H1 (cell line): ENCODE measurements around the gene SCUBE2. TPM values are rescaled to one million over a fixed set of nuclear protein-coding genes. Genes with fewer than 3 reads are reported as not detected.

Experiments
- ASH2L ChIP-seq: fragments of 200-600, 300-600 bp; sonication (generic); IDR thresholded peaks from one replicate; pipeline ENCODE4 v1.7.1; 2017; ENCODE audit warnings: low read length
- CEBPB ChIP-seq: IDR thresholded peaks from 2 replicates; pipeline ENCODE4 v1.6.1; 2012; ENCODE audit warnings: low read depth, low read length
- PHF8 ChIP-seq: fragments of 200-600 bp; sonication (generic); conservative IDR thresholded peaks from 2 replicates; pipeline ENCODE4 v1.7.1; 2012; ENCODE audit warnings: low read depth, mild to moderate bottlenecking, inconsistent platforms, low read length, moderate library complexity
- RAD21 ChIP-seq, 2 experiments: IDR thresholded peaks in 1 of 2; conservative IDR thresholded peaks in 1 of 2; 2 replicates each; pipeline ENCODE4 v1.6.1; 2011; ENCODE audit warnings: low read depth in 2 of 2, low read length in 2 of 2, improper control_type of control experiment in 1 of 2, inconsistent platforms in 1 of 2, mild to moderate bottlenecking in 1 of 2, moderate library complexity in 1 of 2
- RBBP5 ChIP-seq: IDR thresholded peaks from 2 replicates; pipeline ENCODE4 v1.7.1; 2012; ENCODE audit warnings: low read depth, mild to moderate bottlenecking, inconsistent platforms, low read length, moderate library complexity, borderline replicate concordance
- SP4 ChIP-seq: IDR thresholded peaks from 2 replicates; pipeline ENCODE4 v1.6.1; 2012; ENCODE audit warnings: low read length, inconsistent platforms
- TBP ChIP-seq: IDR thresholded peaks from 2 replicates; pipeline ENCODE4 v1.6.1; 2011; ENCODE audit warnings: low read depth, low read length, improper control_type of control experiment
- YY1 ChIP-seq: IDR thresholded peaks from 2 replicates; pipeline ENCODE4 v1.6.1; 2011; ENCODE audit warnings: low read depth, mild to moderate bottlenecking, low read length
- polyA plus RNA-seq, 7 experiments: library from polyadenylated mRNA; depleted of rRNA in 3 of 7; stranded (reverse) in 5 of 7; unstranded in 2 of 7; fragments of >200 nt in 5 of 7; fragments of 200-250 nt in 2 of 7; gene quantifications; 1 replicate in 5 of 7; 2 replicates in 1 of 7; 4 replicates in 1 of 7; pipeline versions ENCODE4 v1.2.1 to v1.2.3, GENCODE V29; 2011 to 2013; ENCODE audit warnings: missing spikeins in 2 of 7, mixed read lengths in 2 of 7
- total RNA-seq: library from RNA; stranded (reverse); fragmentation: NEBNext Ultra II Directional; extraction: Animal tissue kit (Norgen Biotek cat#: 25700); gene quantifications from 2 replicates; pipeline ENCODE4 v1.2.1, GENCODE V29; 2021
- TF ChIP-seq, protein P1 (sequence below): fragments of 300-600 bp; sonication (generic); IDR thresholded peaks from 2 replicates; pipeline ENCODE4 v1.7.1; 2012; ENCODE audit warnings: low read length, moderate library complexity, mild to moderate bottlenecking, inconsistent platforms; ENCODE audit not compliant: insufficient replicate concordance
- TF ChIP-seq, protein P2 (sequence below): IDR thresholded peaks from 2 replicates; pipeline ENCODE4 v1.6.1; 2011; ENCODE audit warnings: low read depth, mild to moderate bottlenecking, low read length; ENCODE audit not compliant: insufficient read depth
- TF ChIP-seq, protein P3 (sequence below): IDR thresholded peaks from 2 replicates; pipeline ENCODE4 v1.6.1; 2012; ENCODE audit warnings: inconsistent platforms

The SCUBE2 gene
- total and polyA plus RNA-seq, 2 of the 8 experiments (the other 6 are each of a cell fraction or from before 2014, with no cell fraction given): 0.29 to 1.2 TPM

DNA sequence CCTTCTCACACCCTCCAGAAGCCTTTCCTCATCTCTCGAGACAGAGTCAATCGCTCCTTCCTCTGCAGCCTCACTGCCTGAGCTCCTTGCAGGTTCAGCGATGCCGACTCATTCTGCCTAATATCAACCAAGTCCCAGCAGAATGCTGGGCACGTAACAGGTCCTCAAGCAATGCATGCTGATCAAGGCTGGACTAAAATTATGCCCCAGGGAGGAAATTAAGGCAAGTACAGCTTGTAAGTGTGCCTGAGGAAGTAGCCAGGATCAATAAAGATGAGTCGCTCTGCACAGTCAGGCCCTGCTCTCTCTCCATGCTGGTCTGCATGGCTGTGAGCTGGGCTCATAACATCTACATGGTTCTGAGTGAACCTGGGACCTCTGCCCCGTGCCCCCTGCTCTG is 62.0 kb downstream of the SCUBE2 start (continued):
- TF ChIP-seq, protein P1, sequence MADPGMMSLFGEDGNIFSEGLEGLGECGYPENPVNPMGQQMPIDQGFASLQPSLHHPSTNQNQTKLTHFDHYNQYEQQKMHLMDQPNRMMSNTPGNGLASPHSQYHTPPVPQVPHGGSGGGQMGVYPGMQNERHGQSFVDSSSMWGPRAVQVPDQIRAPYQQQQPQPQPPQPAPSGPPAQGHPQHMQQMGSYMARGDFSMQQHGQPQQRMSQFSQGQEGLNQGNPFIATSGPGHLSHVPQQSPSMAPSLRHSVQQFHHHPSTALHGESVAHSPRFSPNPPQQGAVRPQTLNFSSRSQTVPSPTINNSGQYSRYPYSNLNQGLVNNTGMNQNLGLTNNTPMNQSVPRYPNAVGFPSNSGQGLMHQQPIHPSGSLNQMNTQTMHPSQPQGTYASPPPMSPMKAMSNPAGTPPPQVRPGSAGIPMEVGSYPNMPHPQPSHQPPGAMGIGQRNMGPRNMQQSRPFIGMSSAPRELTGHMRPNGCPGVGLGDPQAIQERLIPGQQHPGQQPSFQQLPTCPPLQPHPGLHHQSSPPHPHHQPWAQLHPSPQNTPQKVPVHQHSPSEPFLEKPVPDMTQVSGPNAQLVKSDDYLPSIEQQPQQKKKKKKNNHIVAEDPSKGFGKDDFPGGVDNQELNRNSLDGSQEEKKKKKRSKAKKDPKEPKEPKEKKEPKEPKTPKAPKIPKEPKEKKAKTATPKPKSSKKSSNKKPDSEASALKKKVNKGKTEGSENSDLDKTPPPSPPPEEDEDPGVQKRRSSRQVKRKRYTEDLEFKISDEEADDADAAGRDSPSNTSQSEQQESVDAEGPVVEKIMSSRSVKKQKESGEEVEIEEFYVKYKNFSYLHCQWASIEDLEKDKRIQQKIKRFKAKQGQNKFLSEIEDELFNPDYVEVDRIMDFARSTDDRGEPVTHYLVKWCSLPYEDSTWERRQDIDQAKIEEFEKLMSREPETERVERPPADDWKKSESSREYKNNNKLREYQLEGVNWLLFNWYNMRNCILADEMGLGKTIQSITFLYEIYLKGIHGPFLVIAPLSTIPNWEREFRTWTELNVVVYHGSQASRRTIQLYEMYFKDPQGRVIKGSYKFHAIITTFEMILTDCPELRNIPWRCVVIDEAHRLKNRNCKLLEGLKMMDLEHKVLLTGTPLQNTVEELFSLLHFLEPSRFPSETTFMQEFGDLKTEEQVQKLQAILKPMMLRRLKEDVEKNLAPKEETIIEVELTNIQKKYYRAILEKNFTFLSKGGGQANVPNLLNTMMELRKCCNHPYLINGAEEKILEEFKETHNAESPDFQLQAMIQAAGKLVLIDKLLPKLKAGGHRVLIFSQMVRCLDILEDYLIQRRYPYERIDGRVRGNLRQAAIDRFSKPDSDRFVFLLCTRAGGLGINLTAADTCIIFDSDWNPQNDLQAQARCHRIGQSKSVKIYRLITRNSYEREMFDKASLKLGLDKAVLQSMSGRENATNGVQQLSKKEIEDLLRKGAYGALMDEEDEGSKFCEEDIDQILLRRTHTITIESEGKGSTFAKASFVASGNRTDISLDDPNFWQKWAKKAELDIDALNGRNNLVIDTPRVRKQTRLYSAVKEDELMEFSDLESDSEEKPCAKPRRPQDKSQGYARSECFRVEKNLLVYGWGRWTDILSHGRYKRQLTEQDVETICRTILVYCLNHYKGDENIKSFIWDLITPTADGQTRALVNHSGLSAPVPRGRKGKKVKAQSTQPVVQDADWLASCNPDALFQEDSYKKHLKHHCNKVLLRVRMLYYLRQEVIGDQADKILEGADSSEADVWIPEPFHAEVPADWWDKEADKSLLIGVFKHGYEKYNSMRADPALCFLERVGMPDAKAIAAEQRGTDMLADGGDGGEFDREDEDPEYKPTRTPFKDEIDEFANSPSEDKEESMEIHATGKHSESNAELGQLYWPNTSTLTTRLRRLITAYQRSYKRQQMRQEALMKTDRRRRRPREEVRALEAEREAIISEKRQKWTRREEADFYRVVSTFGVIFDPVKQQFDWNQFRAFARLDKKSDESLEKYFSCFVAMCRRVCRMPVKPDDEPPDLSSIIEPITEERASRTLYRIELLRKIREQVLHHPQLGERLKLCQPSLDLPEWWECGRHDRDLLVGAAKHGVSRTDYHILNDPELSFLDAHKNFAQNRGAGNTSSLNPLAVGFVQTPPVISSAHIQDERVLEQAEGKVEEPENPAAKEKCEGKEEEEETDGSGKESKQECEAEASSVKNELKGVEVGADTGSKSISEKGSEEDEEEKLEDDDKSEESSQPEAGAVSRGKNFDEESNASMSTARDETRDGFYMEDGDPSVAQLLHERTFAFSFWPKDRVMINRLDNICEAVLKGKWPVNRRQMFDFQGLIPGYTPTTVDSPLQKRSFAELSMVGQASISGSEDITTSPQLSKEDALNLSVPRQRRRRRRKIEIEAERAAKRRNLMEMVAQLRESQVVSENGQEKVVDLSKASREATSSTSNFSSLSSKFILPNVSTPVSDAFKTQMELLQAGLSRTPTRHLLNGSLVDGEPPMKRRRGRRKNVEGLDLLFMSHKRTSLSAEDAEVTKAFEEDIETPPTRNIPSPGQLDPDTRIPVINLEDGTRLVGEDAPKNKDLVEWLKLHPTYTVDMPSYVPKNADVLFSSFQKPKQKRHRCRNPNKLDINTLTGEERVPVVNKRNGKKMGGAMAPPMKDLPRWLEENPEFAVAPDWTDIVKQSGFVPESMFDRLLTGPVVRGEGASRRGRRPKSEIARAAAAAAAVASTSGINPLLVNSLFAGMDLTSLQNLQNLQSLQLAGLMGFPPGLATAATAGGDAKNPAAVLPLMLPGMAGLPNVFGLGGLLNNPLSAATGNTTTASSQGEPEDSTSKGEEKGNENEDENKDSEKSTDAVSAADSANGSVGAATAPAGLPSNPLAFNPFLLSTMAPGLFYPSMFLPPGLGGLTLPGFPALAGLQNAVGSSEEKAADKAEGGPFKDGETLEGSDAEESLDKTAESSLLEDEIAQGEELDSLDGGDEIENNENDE: no peak
- TF ChIP-seq ASH2L: no peak
- TF ChIP-seq CEBPB: no peak
- TF ChIP-seq RBBP5: no peak
- TF ChIP-seq, protein P2, sequence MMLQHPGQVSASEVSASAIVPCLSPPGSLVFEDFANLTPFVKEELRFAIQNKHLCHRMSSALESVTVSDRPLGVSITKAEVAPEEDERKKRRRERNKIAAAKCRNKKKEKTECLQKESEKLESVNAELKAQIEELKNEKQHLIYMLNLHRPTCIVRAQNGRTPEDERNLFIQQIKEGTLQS: no peak
- TF ChIP-seq YY1: no peak
- TF ChIP-seq, protein P3, sequence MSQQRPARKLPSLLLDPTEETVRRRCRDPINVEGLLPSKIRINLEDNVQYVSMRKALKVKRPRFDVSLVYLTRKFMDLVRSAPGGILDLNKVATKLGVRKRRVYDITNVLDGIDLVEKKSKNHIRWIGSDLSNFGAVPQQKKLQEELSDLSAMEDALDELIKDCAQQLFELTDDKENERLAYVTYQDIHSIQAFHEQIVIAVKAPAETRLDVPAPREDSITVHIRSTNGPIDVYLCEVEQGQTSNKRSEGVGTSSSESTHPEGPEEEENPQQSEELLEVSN: no peak
- no peak for TF ChIP-seq PHF8
- no peak for TF ChIP-seq TBP
- no peak for TF ChIP-seq RAD21 (IDR thresholded peaks at IDR 0.05 in 1 of 2, conservative IDR thresholded peaks at IDR 0.05 in 1 of 2; ENCODE audit: low read depth in 2 of 2, low read length in 2 of 2)
- TF ChIP-seq SP4: no peak
